GM23338 (cell line): ENCODE results near the gene CNOT6.

Experiments used
- CREB1 ChIP-seq: fragments of 250-450 bp; sonication (Bioruptor Pico); IDR thresholded peaks from 2 replicates; pipeline ENCODE4 v1.5.0; 2020; ENCODE audit warnings: low read depth, mild to moderate bottlenecking, moderate library complexity
- EZH2 ChIP-seq: fragments of 200-600 bp; sonication (generic); IDR thresholded peaks from one replicate; pipeline ENCODE4 v1.8.0; 2017; ENCODE audit warnings: antibody characterized with exemption, mild to moderate bottlenecking, low read depth; ENCODE audit not compliant: unreplicated experiment
- EZH2phosphoT487 ChIP-seq: fragments of 200-600 bp; sonication (generic); IDR thresholded peaks from one replicate; pipeline ENCODE4 v1.8.1; 2018; ENCODE audit warnings: antibody characterized with exemption; ENCODE audit not compliant: unreplicated experiment
- JUNB ChIP-seq: IDR thresholded peaks from one replicate; pipeline ENCODE4 v1.6.1; 2016; ENCODE audit warnings: antibody characterized with exemption; ENCODE audit not compliant: unreplicated experiment
- POLR2AphosphoS5 ChIP-seq: IDR thresholded peaks from 2 replicates; pipeline ENCODE4 v1.6.1; 2016; ENCODE audit warnings: antibody characterized with exemption, low read depth
- STAT1 ChIP-seq: IDR thresholded peaks from one replicate; pipeline ENCODE4 v1.6.1; 2016; ENCODE audit warnings: antibody characterized with exemption; ENCODE audit not compliant: unreplicated experiment
- TF ChIP-seq, protein P1 (sequence below), 2 experiments: fragments of 200-600 bp in 1 of 2; sonication (generic) in 1 of 2; conservative IDR thresholded peaks; 2 replicates each; pipeline versions ENCODE4 v1.5.1 to v1.6.1; 2016 to 2017; ENCODE audit warnings: antibody characterized with exemption in 2 of 2, low read depth in 2 of 2, mild to moderate bottlenecking in 2 of 2, moderate library complexity in 1 of 2

DNA sequence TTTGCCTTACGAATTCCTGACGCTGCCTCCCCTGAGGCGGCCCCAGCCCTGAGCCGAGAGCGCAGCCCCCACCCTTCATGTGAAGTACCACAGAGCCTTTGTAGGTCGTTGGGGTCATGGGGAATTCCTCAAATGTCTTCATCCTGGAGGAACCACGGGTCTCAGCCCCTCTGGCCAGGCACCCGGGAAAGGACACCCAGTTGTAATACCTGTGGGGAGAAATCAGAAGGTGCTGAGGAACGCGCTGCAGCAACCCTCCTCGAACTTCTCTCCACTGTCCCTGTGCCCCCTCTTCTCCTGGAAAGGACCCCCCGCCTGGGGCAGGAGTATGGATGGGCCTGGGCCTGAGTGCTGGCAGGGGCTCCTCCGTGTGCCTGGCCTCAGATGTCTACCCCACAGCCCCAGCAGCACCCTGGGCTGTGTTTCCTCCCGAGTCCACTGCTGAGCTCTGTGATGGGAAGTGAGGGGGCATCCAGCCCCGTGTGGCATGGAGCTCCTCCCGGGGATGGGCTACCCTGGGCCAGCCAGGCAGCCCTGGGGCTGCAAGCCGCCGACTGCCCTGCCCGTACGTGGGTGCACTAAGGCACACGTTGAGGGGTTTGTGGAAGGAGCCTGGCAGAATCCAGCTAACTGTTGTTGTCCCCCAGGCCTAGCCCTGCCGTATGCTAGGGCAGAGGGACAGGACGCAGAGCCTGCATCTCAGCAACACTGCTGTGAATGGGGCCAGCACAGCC lies 115.8 kb downstream of the CNOT6 start:
- TF ChIP-seq, protein P1, sequence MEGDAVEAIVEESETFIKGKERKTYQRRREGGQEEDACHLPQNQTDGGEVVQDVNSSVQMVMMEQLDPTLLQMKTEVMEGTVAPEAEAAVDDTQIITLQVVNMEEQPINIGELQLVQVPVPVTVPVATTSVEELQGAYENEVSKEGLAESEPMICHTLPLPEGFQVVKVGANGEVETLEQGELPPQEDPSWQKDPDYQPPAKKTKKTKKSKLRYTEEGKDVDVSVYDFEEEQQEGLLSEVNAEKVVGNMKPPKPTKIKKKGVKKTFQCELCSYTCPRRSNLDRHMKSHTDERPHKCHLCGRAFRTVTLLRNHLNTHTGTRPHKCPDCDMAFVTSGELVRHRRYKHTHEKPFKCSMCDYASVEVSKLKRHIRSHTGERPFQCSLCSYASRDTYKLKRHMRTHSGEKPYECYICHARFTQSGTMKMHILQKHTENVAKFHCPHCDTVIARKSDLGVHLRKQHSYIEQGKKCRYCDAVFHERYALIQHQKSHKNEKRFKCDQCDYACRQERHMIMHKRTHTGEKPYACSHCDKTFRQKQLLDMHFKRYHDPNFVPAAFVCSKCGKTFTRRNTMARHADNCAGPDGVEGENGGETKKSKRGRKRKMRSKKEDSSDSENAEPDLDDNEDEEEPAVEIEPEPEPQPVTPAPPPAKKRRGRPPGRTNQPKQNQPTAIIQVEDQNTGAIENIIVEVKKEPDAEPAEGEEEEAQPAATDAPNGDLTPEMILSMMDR (conservative IDR thresholded peaks at IDR 0.05; ENCODE audit: low read depth in 2 of 2) = no peak
- TF ChIP-seq POLR2AphosphoS5 (no peak), EZH2 (no peak), EZH2phosphoT487 (no peak), STAT1 (no peak), CREB1 (CRISPR knock-in tag) (no peak), JUNB (no peak)
